Measurements from ENCODE around the gene PCNX1.

DNA sequence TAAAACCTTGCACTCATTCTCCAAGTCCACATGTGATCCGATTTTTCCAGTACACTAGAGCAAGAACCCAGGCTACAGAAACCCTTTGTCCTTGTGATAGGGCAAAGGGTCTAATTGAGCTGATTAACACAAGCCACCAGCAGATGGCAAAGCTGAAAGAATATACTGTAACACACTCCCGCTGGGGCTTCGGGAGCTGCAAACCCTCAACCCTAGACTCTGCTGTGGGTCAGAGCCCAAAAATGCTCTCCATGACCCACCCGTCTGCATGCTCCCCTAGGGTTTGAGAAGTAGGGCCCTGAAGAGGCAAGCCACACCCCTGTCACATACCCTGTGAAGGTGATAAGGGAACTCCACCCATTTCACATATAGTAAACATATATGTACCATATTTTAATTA lies 33.6 kb upstream of the PCNX1 start:
- TF ChIP-seq, protein P1, sequence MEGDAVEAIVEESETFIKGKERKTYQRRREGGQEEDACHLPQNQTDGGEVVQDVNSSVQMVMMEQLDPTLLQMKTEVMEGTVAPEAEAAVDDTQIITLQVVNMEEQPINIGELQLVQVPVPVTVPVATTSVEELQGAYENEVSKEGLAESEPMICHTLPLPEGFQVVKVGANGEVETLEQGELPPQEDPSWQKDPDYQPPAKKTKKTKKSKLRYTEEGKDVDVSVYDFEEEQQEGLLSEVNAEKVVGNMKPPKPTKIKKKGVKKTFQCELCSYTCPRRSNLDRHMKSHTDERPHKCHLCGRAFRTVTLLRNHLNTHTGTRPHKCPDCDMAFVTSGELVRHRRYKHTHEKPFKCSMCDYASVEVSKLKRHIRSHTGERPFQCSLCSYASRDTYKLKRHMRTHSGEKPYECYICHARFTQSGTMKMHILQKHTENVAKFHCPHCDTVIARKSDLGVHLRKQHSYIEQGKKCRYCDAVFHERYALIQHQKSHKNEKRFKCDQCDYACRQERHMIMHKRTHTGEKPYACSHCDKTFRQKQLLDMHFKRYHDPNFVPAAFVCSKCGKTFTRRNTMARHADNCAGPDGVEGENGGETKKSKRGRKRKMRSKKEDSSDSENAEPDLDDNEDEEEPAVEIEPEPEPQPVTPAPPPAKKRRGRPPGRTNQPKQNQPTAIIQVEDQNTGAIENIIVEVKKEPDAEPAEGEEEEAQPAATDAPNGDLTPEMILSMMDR (IDR thresholded peaks at IDR 0.05 in 4 of 5, conservative IDR thresholded peaks at IDR 0.05 in 1 of 5), result no peak
- no peak for TF ChIP-seq POLR2A (IDR thresholded peaks at IDR 0.05)

All from gastrocnemius medialis (tissue), 4 donors.